BE2C (cell line): Measurements from ENCODE around the gene TENT5A.

ENCODE experiments used
- DNase-seq: peaks from one replicate; pipeline ENCODE4 v3.0.0-alpha.2; 2020
- H3K27me3 ChIP-seq: fragments of 250-450 bp; sonication (Bioruptor Pico); 2 replicates; pipeline ENCODE4 v1.5.1; 2020; ENCODE audit warnings: mild to moderate bottlenecking
- H3K36me3 ChIP-seq: fragments of 250-450 bp; sonication (Bioruptor Pico); 2 replicates; pipeline ENCODE4 v1.5.1; 2020; ENCODE audit warnings: mild to moderate bottlenecking
- H3K4me1 ChIP-seq: fragments of 250-450 bp; sonication (Bioruptor Pico); 2 replicates; pipeline ENCODE4 v1.5.1; 2020
- H3K4me3 ChIP-seq: 2 replicates; pipeline ENCODE4 v1.5.1; 2011; ENCODE audit warnings: low read depth, low read length
- H3K9me3 ChIP-seq: fragments of 250-450 bp; sonication (Bioruptor Pico); 2 replicates; pipeline ENCODE4 v1.5.1; 2020
- CTCF ChIP-seq: IDR thresholded peaks from 2 replicates; pipeline ENCODE4 v1.5.1; 2012; ENCODE audit warnings: mild to moderate bottlenecking, low read depth, low read length

The TENT5A gene

GRCh38 chr6:81756690-81757089 is 4.2 kb upstream of the TENT5A start:
- Histone ChIP-seq H3K27me3 (no peaks in the 10 kb centered on the region), H3K9me3 (no peaks in the 10 kb centered on the region), H3K36me3 (no peaks in the 10 kb centered on the region), H3K4me3 (no peak overlapping the region), H3K4me1 (peaks cover 3% of the 10 kb centered on the region)
- no peak for TF ChIP-seq CTCF
- DNase-seq = no peak

GRCh38 chr6:81755551-81755950 is 3.1 kb upstream of the TENT5A start:
- H3K27me3 ChIP-seq = no peaks in the 10 kb centered on the region
- H3K36me3 ChIP-seq = no peaks in the 10 kb centered on the region
- H3K4me3 ChIP-seq = no peak overlapping the region
- no peak for DNase-seq
- no peaks in the 10 kb centered on the region for H3K9me3 ChIP-seq
- H3K4me1 ChIP-seq = no peaks in the 10 kb centered on the region; the same call in 1 of the 2 replicates
- TF ChIP-seq CTCF = no peak

- H3K36me3 ChIP-seq = no peaks in the 10 kb centered on the region
- H3K9me3 ChIP-seq = no peaks in the 10 kb centered on the region
- H3K4me3 ChIP-seq = no peak overlapping the region
- peaks cover 2% of the 10 kb centered on the region for H3K4me1 ChIP-seq
- DNase-seq = no peak
- H3K27me3 ChIP-seq = no peaks in the 10 kb centered on the region
- TF ChIP-seq CTCF = no peak
Measured at GRCh38 chr6:81754906-81755305, 2.4 kb upstream of the TENT5A start.

GRCh38 chr6:81753711-81754577 is 1.5 kb upstream of the TENT5A start:
- peak; percentile 77 for TF ChIP-seq CTCF
- Histone ChIP-seq H3K4me1 (peaks cover 5% of the 10 kb centered on the region; the same call in 1 of the 2 replicates), H3K9me3 (no peaks in the 10 kb centered on the region), H3K27me3 (no peaks in the 10 kb centered on the region), H3K4me3 (peak overlapping the region; percentile 56), H3K36me3 (no peaks in the 10 kb centered on the region)
- DNase-seq = peak; percentile 84

GRCh38 chr6:81752921-81753710 is 635 bp upstream of the TENT5A start:
- peak overlapping the region; percentile 56 for H3K4me3 ChIP-seq

More at GRCh38 chr6:81752921-81753710, 635 bp upstream of the TENT5A start:
- peak; percentile 9; the same call in 1 of the 2 replicates for TF ChIP-seq CTCF
- Histone ChIP-seq H3K36me3 (no peaks in the 10 kb centered on the region), H3K9me3 (no peaks in the 10 kb centered on the region), H3K4me1 (peaks cover 5% of the 10 kb centered on the region; the same call in 1 of the 2 replicates), H3K27me3 (no peaks in the 10 kb centered on the region)
- DNase-seq = peak; percentile 93
